NCI-H2227 treated with DMSO at 0.1 percent for 48 hours (cell line): ENCODE measurements around the gene AP3S2.
"Not testable (repeated sequence)": the region's sequence is repeated elsewhere in the genome, so short reads cannot be mapped to it uniquely, and the experiment has no call there.

Experiments
- DNase-seq: peaks from one replicate; lab custom pipeline; 2025; lab: John Stamatoyannopoulos, UW

The AP3S2 gene

DNA sequence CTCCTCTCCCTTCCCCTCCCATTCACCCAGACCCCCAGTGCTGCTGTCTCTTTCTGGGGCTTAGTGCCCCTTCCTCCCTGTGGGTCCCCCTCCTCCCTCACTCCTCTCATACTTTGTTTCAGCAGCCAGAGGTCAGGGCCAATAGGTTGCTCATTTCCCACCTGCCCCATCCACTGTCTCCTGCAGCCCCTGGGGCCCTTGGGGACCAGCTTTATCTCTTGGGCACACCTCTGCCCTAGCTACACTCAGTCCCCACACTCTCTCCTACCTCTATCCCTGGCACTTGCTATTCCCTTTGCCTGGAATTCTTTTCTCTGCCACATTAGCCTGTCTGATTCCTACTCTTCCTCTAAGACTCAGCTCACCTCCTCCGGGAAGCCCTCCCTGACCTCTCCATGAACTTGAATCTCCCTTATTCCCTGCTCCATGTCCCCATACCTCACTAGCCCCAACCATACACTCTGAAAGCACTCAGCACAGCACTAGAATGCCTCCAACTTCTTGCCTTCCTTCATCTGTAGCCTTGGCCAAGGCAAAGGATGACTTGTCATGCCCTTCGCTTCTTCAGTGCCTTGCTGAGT is 93.8 kb downstream of the AP3S2 start:
- DNase-seq: no peak

DNA sequence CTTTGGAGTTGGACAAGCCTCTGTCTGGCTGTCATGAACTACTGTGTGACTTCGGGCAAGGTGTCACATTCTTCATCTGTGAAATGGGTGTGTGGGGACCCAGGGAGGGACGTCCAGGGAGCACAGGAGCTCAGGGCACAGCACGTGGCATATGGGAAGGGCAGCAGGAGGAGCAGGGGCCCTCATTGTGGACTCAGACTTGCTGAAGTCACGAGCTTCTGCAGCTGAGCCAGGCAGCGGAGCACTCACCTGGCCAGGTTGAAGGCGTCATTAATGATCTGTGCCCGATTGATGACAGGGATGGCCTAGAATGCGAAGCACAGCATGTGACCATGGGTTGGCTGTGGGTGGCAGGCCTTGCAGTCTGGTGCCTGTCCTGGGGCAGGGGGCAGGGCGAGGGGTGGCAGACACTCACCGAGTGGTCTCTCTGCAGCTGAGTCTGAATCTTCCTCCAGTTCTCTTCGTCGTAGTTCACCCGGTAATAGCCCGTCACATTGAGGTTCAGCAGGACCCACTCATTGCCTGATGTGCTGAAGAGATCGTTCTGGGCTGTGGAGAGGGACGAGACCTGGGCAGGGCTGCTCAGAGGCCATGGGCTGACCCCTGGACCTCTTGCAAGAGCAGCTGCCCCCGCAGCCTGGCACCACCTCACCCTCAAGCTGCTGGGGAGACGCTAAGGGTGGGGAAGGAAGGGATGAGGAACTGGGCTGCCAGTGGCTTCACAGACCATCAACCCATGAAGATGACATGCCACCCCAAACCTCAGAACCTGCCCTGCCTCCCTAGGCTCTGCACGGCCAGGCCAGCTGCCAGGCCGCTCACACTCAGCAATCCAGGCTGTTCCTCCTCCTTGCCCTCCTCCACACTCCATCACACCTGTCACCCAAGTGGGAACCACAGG is 94.5 kb downstream of the AP3S2 start:
- no peak for DNase-seq

DNA sequence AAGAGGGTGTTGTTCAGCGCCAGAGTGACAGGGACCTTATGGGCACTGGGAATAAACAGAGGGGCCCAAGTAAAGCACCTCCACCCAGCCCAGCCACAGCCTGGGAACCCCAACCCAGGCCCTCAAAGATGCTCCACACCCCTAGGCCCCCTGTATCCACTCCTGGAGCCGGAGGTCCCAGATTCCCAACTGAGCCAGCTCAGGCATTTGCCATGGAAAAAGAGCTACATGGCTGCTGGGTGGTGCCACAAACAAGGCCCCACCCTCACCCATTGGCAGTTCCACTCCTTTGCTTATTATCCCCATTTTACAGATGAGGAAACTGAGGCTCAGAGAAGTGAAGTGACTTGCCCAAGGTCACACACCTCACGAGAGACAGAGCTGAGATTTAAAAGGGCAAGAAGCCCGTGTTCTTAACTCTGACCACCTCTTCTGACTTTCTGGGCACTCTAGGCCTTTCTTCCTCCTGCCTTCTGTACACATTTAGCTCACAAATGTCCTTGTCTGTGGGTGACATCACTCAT is 96.1 kb downstream of the AP3S2 start:
- no peak for DNase-seq

DNA sequence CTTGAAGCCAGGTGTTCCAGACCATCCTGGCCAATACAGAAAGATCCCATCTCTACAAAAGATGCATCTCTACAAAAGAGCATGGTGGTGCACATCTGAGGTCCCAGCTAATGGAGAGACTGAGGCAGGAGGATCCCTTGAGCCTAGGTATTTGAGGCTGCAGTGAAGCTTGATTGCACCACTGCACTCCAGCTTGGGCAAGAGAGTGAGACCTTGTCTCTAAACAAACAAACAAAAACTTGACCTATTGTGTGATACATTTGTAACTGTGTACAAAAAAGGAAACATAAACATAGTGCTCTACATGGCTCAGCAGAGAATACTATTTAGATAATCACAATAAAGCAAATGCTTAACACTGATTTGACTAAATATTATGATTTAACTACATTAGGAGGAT is 97.8 kb downstream of the AP3S2 start:
- no peak for DNase-seq

DNA sequence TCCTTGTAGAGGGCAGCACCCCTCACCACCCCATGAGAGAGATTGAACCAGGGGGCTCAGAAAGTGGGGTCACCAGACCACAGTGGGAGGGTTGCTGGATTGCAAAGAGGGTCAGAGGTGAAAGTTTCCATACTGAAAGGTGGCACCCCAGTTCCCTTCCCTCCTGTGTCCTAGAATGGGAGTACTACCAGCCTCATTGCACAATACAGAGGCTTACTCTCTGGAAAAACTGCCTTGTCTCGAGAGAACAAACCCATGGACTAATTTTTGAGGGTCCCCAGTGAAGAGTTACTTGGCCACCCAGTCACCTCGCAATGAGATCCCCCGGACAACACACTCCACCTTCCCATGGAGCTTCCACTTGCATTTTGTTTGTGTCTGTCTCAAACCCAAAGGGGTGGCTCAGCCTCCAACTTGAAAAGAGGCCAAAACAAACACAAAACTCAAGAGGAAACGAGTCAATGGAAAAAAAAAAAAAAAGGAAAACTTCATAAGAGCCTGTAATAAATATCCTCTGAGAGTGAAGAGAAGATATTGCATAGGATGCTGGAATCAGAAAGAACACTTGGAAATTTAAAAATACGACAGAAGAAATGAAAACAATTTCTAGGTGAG is 99.1 kb downstream of the AP3S2 start:
- DNase-seq: no peak

DNA sequence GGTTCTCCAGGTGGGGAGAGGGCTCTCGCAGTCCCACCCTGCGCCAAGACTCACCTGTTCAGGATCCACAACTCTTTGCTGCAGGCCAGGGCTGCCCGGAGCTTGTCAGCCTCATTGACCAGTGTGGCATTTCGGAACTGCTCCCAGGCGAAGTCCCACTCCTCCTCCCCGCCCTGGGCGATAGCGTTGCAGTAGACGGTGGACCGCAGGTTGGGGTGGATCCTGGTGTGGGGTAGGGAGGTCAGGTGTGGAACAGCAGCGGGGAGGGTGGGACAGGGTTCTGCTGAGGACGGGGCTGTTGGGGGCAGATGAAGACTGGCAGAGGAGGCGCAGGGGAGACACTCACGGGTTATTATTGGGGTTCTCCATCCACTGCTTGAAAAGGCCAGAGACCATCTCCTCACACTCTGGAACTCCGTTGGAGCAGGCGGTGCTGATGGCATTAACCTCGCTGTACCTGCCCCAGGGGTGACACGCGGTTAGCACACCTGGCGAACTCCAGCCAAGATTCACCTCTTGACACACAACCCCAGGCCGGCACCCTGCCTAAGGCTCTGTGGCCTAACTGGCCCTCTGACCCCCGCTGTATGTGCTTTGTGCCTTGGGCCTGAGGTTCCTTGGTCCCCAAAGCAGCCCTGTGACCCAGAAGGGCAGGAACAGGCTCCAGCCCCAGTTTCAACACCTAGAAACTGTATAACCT is 101.5 kb downstream of the AP3S2 start:
- no peak for DNase-seq

DNA sequence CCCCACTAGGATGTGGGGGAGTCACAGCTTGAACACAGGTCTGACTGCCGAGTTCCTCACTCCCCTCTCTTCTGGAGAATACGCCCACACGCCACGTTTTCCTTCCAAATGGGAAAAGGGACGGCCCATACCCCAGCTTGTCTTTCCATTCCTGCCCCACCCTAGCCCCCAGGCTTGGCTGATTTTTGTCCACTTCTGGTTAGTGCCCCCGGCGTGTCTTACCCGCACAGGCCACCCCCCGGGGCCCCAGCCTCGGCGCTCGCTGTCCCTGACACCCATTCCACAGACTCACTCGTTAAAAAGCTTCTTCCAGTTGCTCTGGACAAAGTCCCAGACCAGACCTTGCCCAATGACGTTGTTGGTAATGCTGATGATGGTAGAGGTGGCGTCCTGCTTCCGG is 103.1 kb downstream of the AP3S2 start:
- DNase-seq: no peak

DNA sequence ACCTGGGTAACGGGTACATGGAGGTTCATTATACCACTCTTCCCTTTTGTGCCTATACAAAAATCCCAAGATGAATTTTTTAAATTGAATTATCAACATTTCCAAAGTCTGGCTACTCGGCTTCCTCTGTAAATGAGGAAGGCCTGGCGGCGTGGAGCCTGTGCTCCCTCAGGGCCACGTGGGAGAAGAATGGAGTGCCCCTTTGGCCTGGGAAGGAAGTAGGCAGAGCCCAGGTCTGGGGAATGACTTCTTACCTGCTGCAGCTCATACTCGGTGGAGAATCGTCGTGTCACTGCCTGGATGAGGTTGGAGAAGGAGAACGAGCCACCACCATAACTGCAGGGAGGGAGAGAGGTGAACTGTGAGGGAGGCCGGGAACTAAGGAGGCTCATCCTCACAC is 103.6 kb downstream of the AP3S2 start:
- no peak for DNase-seq

DNA sequence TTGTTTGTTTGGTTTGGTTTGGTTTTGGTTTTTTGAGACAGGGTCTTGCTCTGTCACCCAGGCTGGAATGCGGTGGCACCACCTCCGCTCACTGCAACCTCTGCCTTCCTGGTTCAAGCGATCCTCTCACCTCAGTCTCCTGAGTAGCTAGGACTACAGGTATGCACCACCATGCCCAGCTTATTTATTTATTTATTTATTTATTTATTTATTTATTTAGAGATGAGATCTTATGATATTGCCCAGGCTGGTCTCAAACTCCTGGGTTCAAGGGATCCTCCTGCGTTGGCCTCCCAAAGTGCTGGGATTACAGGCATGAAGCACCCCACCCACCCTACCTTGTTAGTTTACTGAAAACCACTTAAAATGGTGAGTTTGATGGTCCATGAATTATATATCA is 105.2 kb downstream of the AP3S2 start:
- DNase-seq: not testable (repeated sequence)

DNA sequence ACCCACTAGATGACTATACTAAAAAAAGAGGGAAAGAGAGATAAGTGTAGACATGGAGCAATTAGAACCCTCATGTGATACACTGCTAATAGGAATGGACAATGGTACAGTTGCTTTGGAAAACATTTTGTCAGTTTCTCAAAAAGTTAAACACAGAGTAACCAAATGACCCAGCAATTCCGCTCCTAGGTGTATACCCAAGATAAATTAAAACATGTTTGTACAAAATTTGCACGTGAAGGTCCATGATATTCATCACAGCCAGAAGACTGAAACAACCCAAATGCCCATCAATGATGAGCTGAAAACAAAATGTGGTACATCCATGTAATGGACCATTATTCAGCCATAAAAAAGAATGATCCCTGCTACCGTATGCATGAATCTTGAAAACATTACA is 105.8 kb downstream of the AP3S2 start:
- no peak for DNase-seq

DNA sequence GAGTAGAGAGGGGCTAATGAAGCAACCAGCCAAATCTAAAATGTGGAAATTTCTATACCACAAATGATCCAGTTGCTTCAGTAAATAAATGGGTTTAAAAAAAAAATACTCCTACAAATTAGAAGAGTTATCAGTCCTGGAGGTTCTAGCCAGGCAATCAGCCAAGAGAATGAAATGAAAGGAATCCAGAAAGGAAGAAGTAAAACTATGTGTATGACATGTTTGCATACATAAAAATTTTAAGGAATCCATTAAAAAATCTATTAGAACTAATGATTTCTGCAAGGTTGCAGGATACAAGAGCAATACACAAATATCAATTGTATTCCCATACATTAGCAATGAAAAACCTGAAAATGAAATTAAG is 108.0 kb downstream of the AP3S2 start:
- DNase-seq: no peak

DNA sequence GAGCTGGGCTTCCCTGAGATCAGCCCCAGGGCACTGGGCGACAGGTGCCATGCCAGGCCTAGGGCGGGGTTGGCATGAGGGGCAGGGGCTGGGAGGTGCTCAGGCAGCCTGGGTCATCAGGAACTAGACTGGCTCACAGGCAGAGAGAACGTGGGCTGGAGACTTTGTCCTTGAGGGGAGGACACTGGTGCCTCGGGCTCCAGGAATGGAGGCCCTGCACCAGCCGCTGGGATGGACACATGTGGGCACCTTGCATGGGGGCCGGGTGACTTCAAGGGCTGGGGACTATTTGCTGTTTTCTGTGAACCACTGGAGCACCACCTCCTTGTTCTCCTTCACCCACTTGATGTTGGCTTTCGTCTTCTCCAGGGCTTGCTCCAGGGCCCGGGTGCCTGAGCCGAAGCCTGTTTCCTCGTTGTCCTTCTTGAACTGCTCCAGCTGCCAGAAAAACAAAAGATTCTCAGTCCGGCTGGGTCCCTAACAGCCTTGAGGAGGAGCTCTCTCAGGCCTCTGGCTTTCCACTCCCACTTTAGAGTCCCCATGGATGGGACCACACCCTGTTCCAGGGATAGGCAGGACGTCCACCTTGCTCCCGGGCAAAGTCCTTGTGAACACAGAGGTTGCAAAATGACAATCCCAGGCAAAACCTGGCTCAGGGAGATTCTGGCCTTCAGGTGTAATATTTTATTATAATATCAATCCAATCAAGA is 108.6 kb downstream of the AP3S2 start:
- no peak for DNase-seq

DNA sequence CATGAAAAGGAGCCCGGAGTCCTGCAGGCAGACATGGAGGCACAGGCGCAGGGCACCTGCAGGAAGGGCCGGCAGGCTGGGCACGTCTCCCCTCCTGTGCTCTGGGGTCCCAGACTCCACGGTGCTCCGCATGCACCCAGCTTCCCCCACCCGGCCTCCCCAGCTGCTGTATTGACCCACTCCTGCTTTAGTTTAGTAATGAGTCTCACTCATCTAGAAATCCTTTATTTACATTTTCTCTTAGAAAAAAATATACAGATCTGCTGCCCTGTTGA is 109.2 kb downstream of the AP3S2 start:
- no peak for DNase-seq

DNA sequence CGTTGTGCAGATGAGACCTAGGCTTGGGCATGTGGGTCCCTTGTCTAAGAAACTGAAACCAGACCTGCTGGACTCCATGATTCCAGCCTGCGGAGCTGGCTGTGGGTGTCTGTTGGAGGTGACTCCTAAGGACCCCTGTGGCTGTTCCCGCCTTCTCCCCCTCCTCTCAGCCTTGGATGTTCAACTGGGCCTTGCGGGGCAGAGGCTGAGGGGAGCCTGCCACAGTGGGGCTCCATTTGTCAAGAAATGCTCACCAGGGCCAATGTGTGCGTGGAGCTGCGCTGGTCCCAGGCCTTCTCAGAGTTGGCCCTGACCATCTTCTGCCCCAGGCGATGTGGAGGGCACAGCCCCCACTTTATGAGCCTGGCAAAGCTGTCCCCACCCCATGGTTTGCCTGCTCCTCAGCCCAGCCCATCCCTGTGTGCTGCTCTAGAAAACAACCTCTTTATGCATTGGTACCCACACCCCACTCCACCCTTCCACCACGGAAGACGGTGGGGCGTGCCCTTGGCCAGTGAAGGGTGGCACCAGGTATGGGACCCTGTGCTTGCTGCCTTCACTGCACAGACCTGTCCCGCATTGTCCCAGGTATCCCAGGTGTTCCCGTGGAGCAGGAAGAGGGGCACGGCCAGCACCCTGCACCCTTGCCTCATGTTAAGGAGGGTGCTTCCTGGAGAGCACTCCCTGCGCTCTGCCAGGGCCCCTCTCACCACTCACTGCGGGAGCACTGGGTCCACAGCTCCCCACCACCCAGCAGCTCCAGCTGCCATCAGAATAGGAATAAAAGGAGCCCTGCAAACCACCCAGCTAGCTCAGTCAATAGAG is 109.7 kb downstream of the AP3S2 start:
- DNase-seq: no peak

DNA sequence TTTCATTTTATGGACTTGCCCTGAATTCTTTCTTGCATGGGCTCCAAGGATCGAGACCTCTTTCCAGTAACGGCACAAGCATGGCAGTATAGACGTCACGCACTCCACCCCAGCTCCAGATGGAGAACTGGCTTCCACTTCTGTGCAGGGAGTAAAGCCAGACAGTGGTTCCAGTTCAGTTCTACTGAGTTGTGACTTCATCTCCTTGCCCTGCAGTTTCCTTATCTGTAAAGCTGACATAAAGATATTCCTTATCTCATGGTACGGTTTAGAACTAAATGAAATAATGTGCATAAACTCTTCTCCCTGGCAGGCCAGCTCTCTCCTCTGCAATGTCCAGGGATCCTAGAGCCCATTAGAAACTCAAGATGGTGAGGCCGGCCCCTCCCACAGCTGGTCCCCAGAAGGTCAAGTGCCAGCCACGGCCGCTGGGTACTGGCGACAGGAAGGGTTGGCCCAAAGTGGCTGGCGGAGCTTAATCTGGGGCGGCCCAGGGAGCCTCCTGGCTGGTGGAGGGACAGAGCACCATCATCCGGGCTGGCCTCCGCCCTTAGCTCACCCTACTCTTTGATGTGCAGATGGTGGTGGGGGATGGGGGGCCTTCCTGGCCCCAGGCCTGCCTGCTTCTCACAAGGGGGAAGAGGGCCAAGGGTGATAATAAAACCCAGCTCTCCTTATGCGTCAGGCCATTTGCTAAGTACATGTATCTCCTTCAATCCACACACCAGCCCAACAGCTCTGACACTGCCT is 110.5 kb downstream of the AP3S2 start:
- DNase-seq: no peak

DNA sequence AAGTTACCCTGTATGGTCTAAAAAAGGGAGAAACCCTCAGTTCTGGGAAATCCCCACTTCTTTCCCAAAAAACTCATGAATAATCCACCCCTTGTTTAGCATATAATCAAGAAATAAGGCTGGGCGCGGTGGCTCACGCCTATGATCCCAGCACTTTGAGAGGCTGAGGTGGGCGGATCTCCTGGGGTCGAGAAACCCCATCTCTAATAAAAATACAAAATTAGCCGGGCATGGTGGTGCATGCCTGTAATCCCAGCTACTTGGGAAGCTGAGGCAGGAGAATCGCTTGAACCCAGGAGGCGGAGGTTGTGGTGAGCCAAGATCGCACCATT is 111.2 kb downstream of the AP3S2 start:
- DNase-seq: not testable (repeated sequence)

DNA sequence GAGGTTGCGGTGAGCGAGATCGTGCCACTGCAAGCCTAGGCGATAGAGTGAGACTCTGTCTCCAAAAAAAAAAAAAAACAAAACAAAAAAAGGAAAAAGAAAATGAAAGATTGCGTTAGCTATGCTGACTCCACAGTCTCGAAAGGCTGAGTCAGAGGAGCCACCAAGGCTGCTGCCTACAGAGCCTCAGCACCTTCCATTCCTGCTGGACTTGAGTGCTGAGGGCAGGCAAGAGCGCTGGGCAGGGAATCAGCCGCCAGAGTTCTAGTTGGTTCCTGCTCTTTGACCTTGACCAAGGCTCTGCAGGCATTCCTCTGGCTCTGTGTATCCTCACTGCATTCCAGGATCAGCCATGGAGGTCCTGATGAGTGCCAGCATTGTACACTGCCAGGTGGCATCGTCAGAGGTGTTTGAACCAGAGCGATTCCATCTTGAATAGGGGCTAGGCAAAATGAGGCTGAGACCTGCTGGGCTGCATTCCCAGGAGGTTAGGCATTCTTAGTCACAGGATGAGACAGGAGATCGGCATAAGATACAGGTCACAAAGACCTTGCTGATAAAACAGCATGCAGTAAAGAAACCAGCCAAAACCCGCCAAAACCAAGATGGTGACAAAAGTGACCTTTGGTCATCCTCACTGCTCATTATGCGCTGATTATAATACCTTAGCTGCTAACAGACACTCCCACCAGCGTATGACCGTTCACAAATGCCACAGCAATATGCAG is 111.7 kb downstream of the AP3S2 start:
- no peak for DNase-seq

DNA sequence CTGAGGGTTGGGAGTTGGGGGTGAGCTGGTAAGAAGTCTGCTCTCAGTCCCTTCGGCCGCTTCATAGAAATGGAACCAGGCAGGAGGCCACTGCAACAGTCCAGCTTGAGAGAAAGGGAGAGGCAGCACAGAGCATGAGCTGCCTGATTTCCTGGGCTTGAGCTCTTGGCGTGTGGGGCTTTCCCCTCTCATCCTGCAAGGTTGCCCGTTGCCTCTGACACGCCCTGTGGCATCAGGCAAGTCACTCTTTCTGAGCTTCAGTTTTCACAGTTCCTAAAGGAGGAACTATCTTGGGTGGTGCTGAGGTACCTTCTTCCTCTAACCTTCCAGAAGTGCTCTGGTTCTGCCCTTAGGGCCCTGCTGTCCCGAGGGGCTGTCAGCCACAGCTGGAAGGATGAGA is 112.7 kb downstream of the AP3S2 start:
- DNase-seq: no peak

DNA sequence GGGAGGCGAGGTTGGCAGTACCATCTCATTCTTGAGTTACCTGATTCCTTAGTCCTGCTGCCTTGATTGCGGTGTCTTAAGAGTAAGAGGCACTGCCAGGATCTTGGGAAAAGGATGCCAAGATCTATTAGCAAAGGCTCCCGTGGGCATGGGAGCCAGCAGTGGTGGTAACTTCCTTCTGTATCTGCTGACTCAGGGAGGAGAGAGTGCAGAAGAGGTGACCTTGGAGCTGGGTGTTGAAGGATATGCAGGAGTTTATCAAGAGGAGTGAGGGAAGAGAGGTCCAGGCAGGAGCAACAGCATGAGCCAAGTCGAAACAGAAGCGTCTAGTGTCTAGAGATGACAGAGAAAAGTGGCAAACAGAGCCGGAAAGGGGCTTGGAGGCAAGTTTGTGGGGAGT is 113.2 kb downstream of the AP3S2 start:
- no peak for DNase-seq
